Memory B cell (primary cell): ENCODE results near the gene PARVB.
A peak's percentile ranks its signal among the peaks of the same experiment; 100 is the strongest.

ENCODE experiments used
- ATAC-seq: fragments of 150-1000 bp; cut with Tn5 transposase; 2 replicates; pipeline ENCODE4 v1.10.0; 2021; ENCODE audit warnings: low read depth, mild to moderate bottlenecking, moderate library complexity
- DNase-seq, 2 donors: peaks; one replicate each; pipeline ENCODE4 v3.0.0; 2022; ENCODE audit warnings: low spot score in 2 of 2
- H3K27ac Mint-ChIP-seq: one replicate; pipeline ENCODE4 v1.8.0; 2022; ENCODE audit warnings: mild to moderate bottlenecking, moderate library complexity, mixed read lengths
- H3K27me3 Mint-ChIP-seq: one replicate; pipeline ENCODE4 v1.8.0; 2022; ENCODE audit warnings: mixed read lengths
- H3K36me3 Mint-ChIP-seq: one replicate; pipeline ENCODE4 v1.8.0; 2022; ENCODE audit warnings: mild to moderate bottlenecking, mixed read lengths
- H3K4me1 Mint-ChIP-seq: one replicate; pipeline ENCODE4 v1.8.0; 2022; ENCODE audit warnings: mixed read lengths
- H3K4me3 Mint-ChIP-seq: one replicate; pipeline ENCODE4 v1.8.0; 2022; ENCODE audit warnings: mild to moderate bottlenecking, moderate library complexity, mixed read lengths
- H3K9me3 Mint-ChIP-seq: one replicate; pipeline ENCODE4 v1.8.0; 2022; ENCODE audit warnings: mixed read lengths

The PARVB gene

GRCh38 chr22:44204739-44205515, 180.8 kb downstream of the PARVB start:
- Mint-ChIP-seq H3K4me3 (peak overlapping the region; percentile 64), H3K27ac (peak overlapping the region; percentile 80), H3K4me1 (peaks cover 41% of the 10 kb centered on the region), H3K9me3 (peaks cover 1% of the 10 kb centered on the region), H3K27me3 (no peaks in the 10 kb centered on the region), H3K36me3 (peaks cover 33% of the 10 kb centered on the region)
- ATAC-seq (peak; percentile 94), DNase-seq (peak; percentile 25 to 31)

DNA sequence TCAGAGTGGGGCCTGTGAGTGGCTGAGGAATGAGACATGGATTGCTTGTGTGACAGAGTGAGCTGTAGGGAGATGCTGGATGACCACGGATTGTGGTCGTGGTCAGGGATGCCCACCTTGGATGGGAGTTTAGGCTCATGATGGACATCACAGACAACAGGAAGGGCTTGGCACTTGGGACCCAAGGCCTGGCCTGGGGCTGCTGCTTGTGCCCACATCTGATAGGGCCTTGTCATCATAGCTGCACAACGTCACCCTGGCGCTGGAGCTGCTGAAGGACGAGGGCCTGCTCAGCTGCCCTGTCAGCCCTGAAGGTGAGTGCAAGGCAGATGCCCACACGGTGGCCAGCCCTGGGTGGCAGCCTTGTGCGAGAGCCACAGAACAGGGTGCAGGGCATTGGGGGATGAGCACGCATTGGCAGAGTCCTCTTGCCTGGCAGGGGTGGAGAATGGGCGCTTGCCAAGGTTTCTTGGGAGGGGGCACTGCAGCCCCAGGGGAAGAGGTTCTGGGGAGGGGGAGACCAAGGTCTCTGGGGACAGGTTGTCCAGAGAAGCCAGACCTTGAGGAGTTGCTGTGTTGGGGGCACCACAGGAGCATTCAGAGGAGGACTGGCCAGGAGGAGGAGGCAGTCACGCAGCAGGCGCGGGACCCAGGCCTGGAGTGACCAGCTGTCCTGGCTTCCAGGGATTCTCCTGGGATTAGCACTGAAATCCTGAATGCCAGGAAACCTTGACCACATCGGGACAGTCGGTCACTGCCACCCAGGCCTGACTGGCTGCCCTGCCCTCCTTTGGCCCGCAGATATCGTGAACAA, 181.6 kb downstream of the PARVB start:
- no peak for DNase-seq
- peaks cover 40% of the 10 kb centered on the region for H3K4me1 Mint-ChIP-seq
- H3K36me3 Mint-ChIP-seq = peaks cover 33% of the 10 kb centered on the region
- peaks cover 3% of the 10 kb centered on the region for H3K9me3 Mint-ChIP-seq
- peak overlapping the region; percentile 64 for H3K4me3 Mint-ChIP-seq
- peak overlapping the region; percentile 80 for H3K27ac Mint-ChIP-seq
- no peaks in the 10 kb centered on the region for H3K27me3 Mint-ChIP-seq
- ATAC-seq = no peak

DNA sequence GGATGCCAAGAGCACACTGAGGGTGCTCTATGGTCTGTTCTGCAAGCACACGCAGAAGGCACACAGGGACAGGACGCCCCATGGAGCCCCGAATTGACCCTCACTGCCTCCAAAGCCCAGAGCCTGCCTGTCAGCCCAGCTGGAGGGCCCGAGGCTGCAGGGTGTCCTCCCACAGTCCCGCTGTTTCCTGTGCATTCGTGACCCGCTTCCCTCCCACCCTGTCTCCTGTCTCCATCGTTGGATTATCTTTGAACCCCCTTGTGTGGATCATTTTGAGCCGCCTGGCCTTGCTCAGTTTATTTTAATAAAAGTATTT, 182.2 kb downstream of the PARVB start:
- DNase-seq (no peak), ATAC-seq (no peak)
- peaks cover 33% of the 10 kb centered on the region for H3K36me3 Mint-ChIP-seq

DNA sequence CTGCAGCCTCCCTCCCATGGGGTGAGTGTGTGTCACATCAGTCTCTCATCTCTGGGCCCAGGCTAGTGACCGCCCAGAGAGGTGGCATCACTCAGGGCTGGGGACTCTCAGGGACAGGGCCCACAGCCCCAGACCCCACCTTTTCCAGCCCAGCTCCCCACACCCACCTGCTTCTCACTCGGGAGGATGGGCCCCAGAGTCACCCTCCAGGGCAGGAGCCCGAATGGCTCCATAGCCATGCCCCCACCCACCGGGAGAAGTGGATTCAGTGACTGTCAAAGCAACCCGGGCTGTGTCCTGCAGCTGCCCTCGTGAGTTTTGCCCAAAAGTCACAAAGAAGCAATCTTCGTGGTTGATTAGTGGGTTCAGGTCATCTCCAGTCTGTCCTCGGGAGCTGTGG, 182.6 kb downstream of the PARVB start:
- DNase-seq = no peak
- Mint-ChIP-seq H3K27ac (no peak overlapping the region), H3K36me3 (peaks cover 35% of the 10 kb centered on the region), H3K4me1 (peaks cover 38% of the 10 kb centered on the region), H3K4me3 (no peak overlapping the region), H3K9me3 (peaks cover 3% of the 10 kb centered on the region), H3K27me3 (no peaks in the 10 kb centered on the region)
- no peak for ATAC-seq

More for the DNA sequence above, 182.2 kb downstream of the PARVB start:
- Mint-ChIP-seq H3K27ac (no peak overlapping the region), H3K9me3 (peaks cover 3% of the 10 kb centered on the region), H3K4me3 (no peak overlapping the region), H3K27me3 (no peaks in the 10 kb centered on the region), H3K4me1 (peaks cover 37% of the 10 kb centered on the region)

- Mint-ChIP-seq H3K27ac (peak overlapping the region; percentile 77), H3K36me3 (peaks cover 32% of the 10 kb centered on the region), H3K4me1 (peaks cover 41% of the 10 kb centered on the region), H3K4me3 (no peak overlapping the region), H3K27me3 (no peaks in the 10 kb centered on the region), H3K9me3 (peaks cover 3% of the 10 kb centered on the region)
- ATAC-seq (no peak), DNase-seq (no peak)
Measured at GRCh38 chr22:44207173-44207980, 183.3 kb downstream of the PARVB start.

DNA sequence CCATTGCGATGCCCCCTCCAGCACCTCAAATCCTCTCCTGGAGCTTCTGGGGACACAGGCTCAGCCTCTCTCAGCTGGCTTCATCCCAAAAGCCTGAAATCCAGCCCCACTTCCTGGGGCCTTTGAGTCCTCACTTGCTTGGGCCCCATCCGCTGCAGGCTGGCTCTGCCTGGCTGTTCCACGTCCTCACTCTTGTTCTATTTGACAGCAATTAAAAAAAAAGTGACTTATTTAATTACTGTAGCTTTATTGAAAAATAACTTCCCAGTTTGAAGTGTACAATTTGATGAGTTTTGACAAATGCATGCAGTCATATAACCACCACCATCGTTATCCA, 183.8 kb downstream of the PARVB start:
- Mint-ChIP-seq H3K4me1 (peaks cover 39% of the 10 kb centered on the region), H3K27me3 (no peaks in the 10 kb centered on the region), H3K4me3 (no peak overlapping the region), H3K27ac (peak overlapping the region; percentile 77), H3K36me3 (peaks cover 27% of the 10 kb centered on the region), H3K9me3 (peaks cover 3% of the 10 kb centered on the region)
- no peak for DNase-seq
- ATAC-seq = no peak

- DNase-seq (no peak), ATAC-seq (no peak)
- peaks cover 34% of the 10 kb centered on the region for H3K4me1 Mint-ChIP-seq
- peaks cover 20% of the 10 kb centered on the region for H3K36me3 Mint-ChIP-seq
- H3K9me3 Mint-ChIP-seq = peaks cover 3% of the 10 kb centered on the region
- no peaks in the 10 kb centered on the region for H3K27me3 Mint-ChIP-seq
- no peak overlapping the region for H3K4me3 Mint-ChIP-seq
- peak overlapping the region; percentile 22 for H3K27ac Mint-ChIP-seq
Measured at GRCh38 chr22:44209343-44209742, 185.2 kb downstream of the PARVB start.

DNA sequence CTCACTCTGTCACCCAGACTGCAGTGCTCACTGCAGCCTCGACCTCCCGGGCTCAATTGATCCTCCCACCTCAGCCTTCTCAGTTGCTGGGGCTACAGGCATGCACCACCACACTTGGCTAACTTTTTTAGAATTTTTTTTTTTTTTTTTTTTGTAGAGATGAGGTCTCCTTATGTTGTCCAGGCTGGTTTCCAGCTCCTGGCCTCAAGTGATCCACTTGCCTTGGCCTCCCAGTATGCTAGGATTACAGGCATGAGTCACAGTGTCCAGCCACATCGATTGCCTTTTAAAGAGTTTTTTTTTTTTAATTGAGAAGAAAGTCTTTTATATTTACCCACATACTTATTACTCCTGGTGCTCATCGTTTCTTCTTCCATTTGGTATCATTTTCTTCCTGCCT, 186.6 kb downstream of the PARVB start:
- Mint-ChIP-seq H3K27ac (no peak overlapping the region), H3K9me3 (peaks cover 3% of the 10 kb centered on the region)
- no peak for ATAC-seq

GRCh38 chr22:44211256-44211945, 187.3 kb downstream of the PARVB start:
- ATAC-seq (no peak), DNase-seq (no peak)
- no peak overlapping the region for H3K4me3 Mint-ChIP-seq
- peaks cover 3% of the 10 kb centered on the region for H3K9me3 Mint-ChIP-seq
- H3K36me3 Mint-ChIP-seq = peaks cover 17% of the 10 kb centered on the region
- H3K27me3 Mint-ChIP-seq = no peaks in the 10 kb centered on the region
- H3K27ac Mint-ChIP-seq = peak overlapping the region; percentile 19
- H3K4me1 Mint-ChIP-seq = peaks cover 20% of the 10 kb centered on the region

More for the DNA sequence above, 186.6 kb downstream of the PARVB start:
- H3K36me3 Mint-ChIP-seq = peaks cover 16% of the 10 kb centered on the region
- H3K27me3 Mint-ChIP-seq = no peaks in the 10 kb centered on the region
- no peak for DNase-seq
- H3K4me3 Mint-ChIP-seq = no peak overlapping the region
- peaks cover 22% of the 10 kb centered on the region for H3K4me1 Mint-ChIP-seq

- Mint-ChIP-seq H3K4me3 (no peak overlapping the region), H3K9me3 (peaks cover 3% of the 10 kb centered on the region), H3K27me3 (no peaks in the 10 kb centered on the region), H3K27ac (peak overlapping the region; percentile 19), H3K4me1 (peaks cover 17% of the 10 kb centered on the region), H3K36me3 (peaks cover 19% of the 10 kb centered on the region)
- ATAC-seq = no peak
- no peak for DNase-seq
Measured at GRCh38 chr22:44211946-44212930, 188.1 kb downstream of the PARVB start.

DNA sequence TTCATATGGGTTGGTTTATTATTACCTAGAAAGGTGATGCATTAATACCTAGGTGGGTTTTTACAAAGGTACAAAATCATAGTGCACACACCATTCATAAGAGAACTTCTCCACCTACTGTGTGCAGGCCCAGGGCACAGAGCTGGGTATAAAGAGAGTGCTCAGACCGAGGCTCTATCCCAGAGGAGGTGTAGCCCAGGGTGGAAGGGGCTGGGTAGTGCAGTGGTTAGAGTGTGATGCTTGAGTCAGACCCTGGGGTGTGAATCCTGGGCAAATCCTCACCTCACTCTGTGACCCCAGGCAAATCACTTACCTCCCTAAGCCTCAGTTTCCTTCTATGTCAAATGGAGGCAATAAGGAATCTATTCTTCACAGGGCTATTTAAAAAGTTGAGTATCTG, 188.8 kb downstream of the PARVB start:
- ATAC-seq (no peak), DNase-seq (no peak)
- Mint-ChIP-seq H3K27ac (no peak overlapping the region), H3K27me3 (no peaks in the 10 kb centered on the region), H3K4me3 (no peak overlapping the region), H3K4me1 (peaks cover 14% of the 10 kb centered on the region), H3K9me3 (peaks cover 3% of the 10 kb centered on the region), H3K36me3 (peaks cover 19% of the 10 kb centered on the region)

- Mint-ChIP-seq H3K36me3 (peaks cover 19% of the 10 kb centered on the region), H3K27ac (no peak overlapping the region), H3K27me3 (no peaks in the 10 kb centered on the region), H3K4me3 (no peak overlapping the region), H3K9me3 (peaks cover 3% of the 10 kb centered on the region), H3K4me1 (peaks cover 9% of the 10 kb centered on the region)
- DNase-seq (no peak), ATAC-seq (no peak)
Measured at GRCh38 chr22:44213489-44214043, 189.5 kb downstream of the PARVB start.
